GM19099 (cell line): ENCODE results near the gene BRINP3.

Experiments used
- POLR2A ChIP-seq: IDR thresholded peaks from 3 replicates; pipeline ENCODE4 v1.6.1; 2011; ENCODE audit warnings: low read depth; ENCODE audit not compliant: insufficient read length; ENCODE audit errors: extremely low read depth

Gene BRINP3

DNA sequence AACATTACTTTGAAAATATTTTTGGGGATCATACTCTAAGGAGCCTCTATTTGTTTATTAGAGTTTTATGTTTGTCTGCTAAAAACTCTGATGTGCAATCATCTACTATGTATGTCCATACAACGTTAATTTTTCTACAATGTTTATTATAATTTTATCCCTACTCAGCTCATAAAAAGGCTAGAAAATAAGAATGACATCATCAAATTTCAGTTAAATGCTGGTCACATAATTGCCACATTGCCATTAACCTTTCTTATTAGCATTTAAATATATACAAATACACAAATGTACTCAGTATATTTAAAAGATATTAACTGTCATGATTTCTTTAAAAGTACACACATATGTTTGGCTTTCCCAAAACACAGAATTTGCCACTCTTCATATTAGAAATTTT lies 191.6 kb downstream of the BRINP3 start:
- no peak for TF ChIP-seq POLR2A

DNA sequence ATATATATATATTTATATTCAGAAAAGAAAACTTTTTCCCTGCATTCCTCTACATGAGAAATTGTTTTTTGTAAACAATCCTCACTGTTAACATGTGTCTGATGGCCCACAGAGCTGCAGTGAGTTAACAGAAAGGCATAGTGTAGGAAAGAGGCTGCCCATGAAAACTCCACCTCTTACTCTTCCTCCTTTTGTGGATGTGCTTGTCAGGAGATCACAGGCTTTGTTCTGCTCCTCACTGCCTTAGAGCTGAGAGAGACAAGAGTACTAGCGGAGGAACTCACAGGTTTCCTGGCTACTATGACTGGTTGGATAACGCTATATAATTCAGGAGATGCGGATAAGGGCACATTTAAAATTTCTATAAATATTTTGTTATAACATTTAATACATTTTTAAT lies 200.6 kb downstream of the BRINP3 start:
- no peak for TF ChIP-seq POLR2A

DNA sequence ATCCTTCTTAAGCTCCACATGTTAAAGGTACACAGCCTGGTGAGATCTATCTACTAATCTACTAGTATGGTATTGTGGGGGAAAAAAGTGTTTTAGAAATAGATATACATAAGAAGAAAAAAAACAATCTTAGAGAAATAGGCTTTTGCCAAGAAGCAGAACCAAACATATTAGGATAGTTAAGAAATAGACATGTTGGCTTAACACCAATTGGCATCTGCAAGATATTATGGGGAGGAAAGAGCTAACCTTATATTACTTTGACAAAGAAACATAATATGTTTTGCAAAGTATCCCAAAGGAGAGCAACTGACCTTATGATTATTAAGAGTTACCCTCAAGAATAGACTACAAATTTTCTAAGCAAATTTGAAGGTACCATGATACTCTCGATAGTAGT lies 202.9 kb downstream of the BRINP3 start:
- no peak for TF ChIP-seq POLR2A

DNA sequence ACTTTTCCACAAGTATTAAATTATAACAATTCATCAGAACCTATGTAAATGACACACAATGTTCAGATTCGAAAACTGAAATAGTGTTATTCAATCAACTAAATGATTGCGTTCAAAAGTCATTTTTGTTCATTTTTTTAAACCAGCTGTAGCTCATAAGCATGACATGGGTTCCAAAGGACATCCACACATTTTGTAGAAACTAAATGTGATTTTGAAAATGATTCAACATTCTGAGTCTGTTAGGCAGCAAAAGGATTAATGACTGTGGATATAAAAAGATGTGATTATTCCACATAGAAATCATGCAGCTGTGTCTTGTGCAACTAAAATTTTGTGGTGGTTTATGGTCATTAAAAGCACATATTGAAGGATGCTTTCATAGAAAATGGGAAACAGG lies 204.5 kb downstream of the BRINP3 start:
- no peak for TF ChIP-seq POLR2A

DNA sequence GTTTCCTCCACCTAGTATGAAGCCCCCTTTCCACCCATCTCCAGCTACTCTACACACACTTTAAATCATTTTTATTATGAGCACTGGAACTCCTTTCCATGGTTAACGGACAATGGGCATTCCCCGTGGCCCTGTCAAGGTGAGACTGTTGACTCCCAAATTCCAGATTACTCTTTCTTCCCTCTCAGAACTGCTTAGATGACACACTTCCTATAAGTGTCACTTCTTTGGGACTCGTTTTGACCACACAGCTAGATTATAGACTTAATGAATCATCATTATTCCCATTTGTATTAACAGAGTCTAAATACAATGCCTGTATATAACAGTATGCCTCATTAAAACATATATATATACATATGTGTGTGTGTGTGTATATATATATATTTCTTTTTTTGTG lies 215.1 kb downstream of the BRINP3 start:
- TF ChIP-seq POLR2A = no peak

DNA sequence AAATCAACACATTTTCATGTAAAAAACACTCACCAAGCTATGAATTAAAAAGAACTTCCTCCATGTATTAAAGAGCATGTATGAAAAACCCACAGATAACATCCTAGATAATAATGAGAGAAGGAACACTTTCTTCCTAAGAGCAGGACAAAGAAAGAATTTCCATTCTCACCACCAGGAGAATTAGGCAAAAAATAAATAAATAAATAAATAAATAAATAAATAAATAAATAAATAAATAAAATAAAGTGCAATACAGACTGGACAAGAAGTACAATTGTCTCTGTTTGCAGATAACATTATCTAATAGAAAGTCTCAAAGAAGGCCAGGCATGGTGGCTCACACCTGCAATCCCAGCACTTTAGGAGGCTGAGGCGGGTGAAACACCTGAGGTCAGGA lies 218.2 kb downstream of the BRINP3 start:
- TF ChIP-seq POLR2A = no peak

DNA sequence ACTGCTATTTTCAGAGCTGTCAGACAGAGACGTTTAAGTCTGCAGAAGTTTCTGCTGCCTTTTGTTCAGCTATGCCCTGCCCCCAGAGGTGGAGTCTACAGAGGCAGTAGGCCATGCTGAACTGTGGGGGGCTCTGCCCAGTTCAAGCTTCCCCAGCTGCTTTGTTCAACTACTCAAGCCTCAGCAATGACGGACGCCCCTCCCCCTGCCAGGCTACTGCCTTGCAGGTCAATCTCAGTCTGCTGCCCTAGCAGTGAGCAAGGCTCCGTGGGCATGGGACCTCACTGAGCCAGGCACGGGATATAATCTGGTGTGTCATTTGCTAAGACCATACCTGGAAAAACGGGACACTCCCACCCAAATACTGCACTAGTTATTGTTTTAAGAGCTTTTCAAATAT lies 219.7 kb downstream of the BRINP3 start:
- no peak for TF ChIP-seq POLR2A

DNA sequence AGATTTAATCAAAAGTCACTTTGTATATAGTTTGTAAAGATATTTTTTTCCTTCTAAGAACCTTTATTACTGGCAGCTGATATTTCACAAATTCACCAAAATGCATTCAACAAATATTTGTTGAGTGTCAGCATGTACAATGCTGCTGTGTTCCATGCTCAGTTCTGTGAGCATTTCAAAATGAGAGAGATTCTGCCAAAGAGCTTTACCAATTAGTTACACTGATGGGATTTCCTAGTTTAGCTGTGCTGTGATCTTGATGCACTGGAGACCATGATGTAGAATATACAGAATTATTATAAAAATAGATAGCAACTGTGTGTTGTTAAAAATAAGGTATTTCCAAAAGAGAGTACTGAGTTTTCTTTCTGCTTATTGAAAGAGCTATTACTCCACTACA lies 225.6 kb downstream of the BRINP3 start:
- no peak for TF ChIP-seq POLR2A

DNA sequence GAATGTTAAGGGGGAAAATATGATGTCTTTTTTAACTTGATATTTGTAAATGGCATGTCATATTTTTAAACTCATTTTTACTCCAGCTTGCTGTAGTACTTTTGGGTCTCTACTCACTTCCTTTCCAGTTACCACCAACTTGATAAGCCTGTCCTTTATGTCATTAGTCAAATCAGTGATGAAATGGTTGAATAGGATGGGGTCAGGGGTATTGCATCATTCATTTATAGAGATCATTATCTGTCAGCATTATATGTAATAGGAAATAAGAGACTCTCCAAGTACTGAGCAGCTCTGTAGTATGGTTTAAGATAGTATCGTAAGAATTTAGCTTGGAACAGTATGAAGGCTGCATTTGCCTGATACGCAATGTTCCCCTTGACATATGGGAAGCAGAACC lies 227.3 kb downstream of the BRINP3 start:
- no peak for TF ChIP-seq POLR2A

DNA sequence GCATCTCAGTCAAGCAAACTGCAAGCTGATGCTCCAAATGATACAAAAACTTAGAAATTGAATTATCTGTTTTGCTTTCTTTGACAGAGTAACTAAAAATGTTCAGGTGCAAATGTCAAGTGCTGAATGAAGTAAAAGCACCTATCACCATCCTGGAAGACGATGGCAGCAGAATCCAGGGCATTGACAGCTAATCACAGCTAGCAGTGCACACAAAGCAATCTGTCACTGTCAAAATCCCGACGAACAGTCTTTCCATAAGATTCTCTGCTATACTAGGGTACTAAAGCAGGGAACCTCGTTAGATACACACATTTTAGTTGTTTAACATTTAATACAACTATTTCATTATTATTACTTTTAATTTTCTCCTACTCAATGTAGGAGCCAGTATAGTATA lies 233.3 kb downstream of the BRINP3 start:
- no peak for TF ChIP-seq POLR2A

DNA sequence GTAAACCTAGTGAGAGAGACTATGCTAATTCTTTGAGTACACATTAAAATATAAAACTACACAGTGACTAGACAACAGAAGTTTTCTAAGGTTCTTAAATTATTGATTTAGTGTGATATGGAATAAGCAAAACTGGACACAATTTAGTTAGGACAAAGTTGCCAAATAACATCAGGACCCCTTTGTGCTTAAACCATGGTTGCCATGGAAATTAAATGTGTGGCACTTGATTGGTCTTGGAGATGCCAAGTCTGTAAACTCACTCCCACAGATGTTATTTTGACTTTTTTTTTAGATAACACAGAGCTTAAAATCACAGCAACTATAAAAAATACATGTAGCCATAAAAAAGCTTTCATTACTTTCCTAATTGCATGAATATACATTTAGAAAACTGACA lies 234.6 kb downstream of the BRINP3 start:
- TF ChIP-seq POLR2A = no peak

DNA sequence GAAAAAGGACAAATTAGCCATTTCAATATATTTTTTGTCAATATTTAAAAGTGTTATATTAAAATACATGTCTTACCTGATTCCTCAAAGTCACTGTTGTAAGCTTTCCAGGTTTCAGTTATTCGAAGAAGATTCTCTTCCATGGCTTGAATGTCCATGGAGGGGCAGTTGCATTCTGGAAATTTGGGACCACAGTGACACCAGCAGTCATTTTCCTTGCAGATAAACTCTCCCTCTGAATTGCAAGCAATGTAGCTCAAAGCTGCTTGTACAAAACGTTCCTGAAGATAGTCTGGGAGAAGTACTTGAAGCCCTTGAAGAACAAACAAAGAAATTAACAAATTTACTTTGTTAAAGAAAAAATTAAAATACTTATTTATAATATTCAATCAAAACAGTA lies 251.7 kb downstream of the BRINP3 start:
- no peak for TF ChIP-seq POLR2A

DNA sequence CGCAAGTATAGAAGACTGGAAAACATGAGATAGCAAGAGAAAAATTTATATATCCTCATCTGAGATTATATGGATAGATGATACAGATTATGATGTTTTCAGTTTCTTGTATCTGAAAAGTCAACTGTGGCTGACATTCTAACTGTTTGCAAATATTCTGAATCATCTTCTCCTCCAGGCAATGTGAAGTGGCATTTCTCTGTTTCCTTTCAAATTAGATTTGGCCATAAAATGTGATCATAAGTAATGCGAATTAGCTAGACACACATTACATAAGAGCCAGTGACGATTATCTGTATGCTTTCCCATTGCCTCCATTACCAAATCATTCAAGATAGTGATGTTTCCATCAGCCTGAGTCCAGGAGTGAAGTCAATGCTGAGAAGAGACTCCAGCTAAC lies 265.2 kb downstream of the BRINP3 start:
- no peak for TF ChIP-seq POLR2A

DNA sequence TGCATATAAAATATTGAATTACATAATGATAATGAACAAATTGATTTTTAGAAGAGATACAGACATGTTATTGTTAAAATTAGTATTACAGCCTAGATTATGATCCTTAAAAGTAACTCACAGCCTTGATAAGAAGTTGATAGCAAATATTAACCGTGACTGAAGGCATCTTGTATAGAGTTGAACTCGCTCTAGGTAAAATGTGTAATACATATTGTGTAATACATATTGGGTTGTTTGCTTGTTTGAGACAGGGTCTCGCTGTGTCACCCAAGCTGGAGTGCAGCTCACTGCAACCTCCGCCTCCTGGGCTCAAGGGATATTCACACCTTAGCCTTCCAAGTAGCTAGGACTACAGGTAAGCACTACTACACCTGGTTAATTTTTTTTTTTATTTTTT lies 269.9 kb downstream of the BRINP3 start:
- TF ChIP-seq POLR2A = no peak

DNA sequence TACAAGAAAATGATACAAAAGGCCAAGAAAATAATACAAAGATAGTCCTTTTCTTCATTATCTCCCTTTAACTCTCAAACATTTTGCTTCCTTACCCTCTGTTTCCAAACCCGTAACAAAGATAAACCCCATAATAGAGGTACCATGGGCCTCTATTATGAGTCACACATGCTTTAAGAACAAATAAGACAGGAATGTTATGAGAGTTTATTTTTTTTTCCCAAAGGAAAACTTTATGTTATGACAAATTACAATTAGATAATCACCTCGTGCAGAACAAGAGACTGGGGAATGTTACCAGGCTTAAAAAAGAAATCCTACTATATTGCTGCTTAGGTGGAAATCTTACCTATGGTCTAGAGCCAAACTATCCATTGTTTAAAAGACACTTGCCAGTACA lies 272.0 kb downstream of the BRINP3 start:
- no peak for TF ChIP-seq POLR2A

DNA sequence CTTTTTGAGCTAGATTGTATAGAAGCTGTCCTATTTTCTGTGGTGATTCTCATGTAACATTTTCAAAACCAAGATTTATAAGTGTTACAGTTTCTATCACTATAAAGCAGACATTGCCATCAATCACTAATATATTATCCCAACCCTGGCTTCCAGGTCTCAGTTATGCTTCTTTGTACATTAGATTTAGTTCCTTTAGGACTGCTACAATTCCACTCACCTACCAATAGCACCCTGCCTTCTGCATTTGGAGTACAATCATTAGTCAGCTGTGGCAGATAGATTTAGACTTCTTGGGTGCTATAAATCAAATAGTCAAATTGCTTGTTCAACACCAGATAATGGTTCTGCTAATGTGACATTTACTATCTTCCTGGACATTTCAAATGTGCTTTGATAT lies 281.6 kb downstream of the BRINP3 start:
- no peak for TF ChIP-seq POLR2A

DNA sequence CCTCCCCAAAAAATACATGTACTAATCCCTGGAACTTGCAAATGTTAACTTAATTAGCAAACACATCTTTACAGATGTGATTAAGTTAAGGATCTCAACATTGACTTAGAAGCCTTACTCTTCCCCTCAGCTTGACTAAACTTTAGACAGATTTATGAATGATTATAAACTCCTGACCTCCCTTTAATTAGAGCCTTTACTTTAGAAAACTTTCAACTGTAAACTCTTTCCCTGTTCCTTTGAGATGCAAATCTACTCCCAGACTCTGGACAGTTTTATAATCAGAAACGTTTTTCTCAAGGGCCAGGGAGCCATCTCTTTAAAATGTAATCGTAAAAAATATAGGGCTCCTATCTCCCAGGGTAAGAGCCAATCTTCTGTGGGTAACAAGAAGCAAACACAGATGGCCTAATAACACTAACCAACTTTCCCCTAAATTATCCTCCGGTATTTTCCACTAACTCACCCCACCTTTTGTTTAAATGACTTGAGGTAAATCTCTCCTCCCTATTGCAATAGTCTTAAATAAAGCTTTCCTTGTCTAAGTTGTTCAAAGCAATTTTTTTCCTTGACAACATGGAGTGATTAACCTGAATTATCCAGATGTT lies 284.1 kb downstream of the BRINP3 start:
- TF ChIP-seq POLR2A = no peak
